Ishikawa (cell line): ENCODE data around the gene NAA20.

Experiments used
- CEBPB ChIP-seq: IDR thresholded peaks from 2 replicates; pipeline ENCODE4 v1.6.1; 2012
- CREB1 ChIP-seq: IDR thresholded peaks from 2 replicates; pipeline ENCODE4 v1.6.1; 2012; ENCODE audit warnings: low read depth
- EGR1 ChIP-seq: IDR thresholded peaks from 2 replicates; pipeline ENCODE4 v1.6.1; 2012
- EP300 ChIP-seq: IDR thresholded peaks from 2 replicates; pipeline ENCODE4 v1.6.1; 2012; ENCODE audit warnings: borderline replicate concordance
- FOXM1 ChIP-seq: IDR thresholded peaks from 2 replicates; pipeline ENCODE4 v1.6.1; 2012; ENCODE audit warnings: low read depth, borderline replicate concordance
- MAX ChIP-seq: IDR thresholded peaks from 2 replicates; pipeline ENCODE4 v1.6.1; 2012
- NFIC ChIP-seq: IDR thresholded peaks from 2 replicates; pipeline ENCODE4 v1.6.1; 2012
- RAD21 ChIP-seq: IDR thresholded peaks from 2 replicates; pipeline ENCODE4 v1.6.1; 2012; ENCODE audit warnings: low read depth
- REST ChIP-seq: IDR thresholded peaks from 2 replicates; pipeline ENCODE4 v1.6.1; 2012; ENCODE audit warnings: low read depth, mild to moderate bottlenecking
- TAF1 ChIP-seq: IDR thresholded peaks from 2 replicates; pipeline ENCODE4 v1.6.1; 2012; ENCODE audit warnings: low read depth, mild to moderate bottlenecking
- TCF12 ChIP-seq: IDR thresholded peaks from 2 replicates; pipeline ENCODE4 v1.6.1; 2012; ENCODE audit warnings: low read depth
- TEAD4 ChIP-seq: IDR thresholded peaks from 2 replicates; pipeline ENCODE4 v1.6.1; 2012
- USF1 ChIP-seq: IDR thresholded peaks from 2 replicates; pipeline ENCODE4 v1.6.1; 2012
- YY1 ChIP-seq: IDR thresholded peaks from 2 replicates; pipeline ENCODE4 v1.6.1; 2012; ENCODE audit warnings: low read depth
- ZBTB7A ChIP-seq: IDR thresholded peaks from 2 replicates; pipeline ENCODE4 v1.6.1; 2012; ENCODE audit warnings: low read depth

Gene NAA20

GRCh38 chr20:20036756-20037155 lies 19.6 kb downstream of the NAA20 start:
- TF ChIP-seq TEAD4 (no peak), FOXM1 (no peak), EP300 (no peak), TAF1 (no peak), CEBPB (no peak), ZBTB7A (no peak), NFIC (no peak), EGR1 (no peak), CREB1 (no peak), MAX (no peak)

- TF ChIP-seq YY1 (no peak), TEAD4 (peak; percentile 46)
These were observed 20.8 kb downstream of the NAA20 start for GRCh38 chr20:20037960-20038359.

GRCh38 chr20:20038586-20038985 lies 21.4 kb downstream of the NAA20 start:
- TF ChIP-seq NFIC (no peak), TAF1 (no peak), EP300 (no peak), CEBPB (no peak), ZBTB7A (no peak)

- TF ChIP-seq MAX (no peak), EGR1 (no peak), TEAD4 (no peak), FOXM1 (no peak), EP300 (no peak), ZBTB7A (no peak), YY1 (no peak), CEBPB (no peak), CREB1 (no peak), TAF1 (no peak)
These were observed 22.7 kb downstream of the NAA20 start for GRCh38 chr20:20039752-20040387.

- TF ChIP-seq MAX (no peak), EGR1 (no peak), TEAD4 (no peak), YY1 (no peak), NFIC (no peak), CREB1 (no peak), REST (no peak), TAF1 (no peak), USF1 (no peak), ZBTB7A (no peak; the same call in 1 of the 2 replicates), FOXM1 (no peak), CEBPB (no peak)
These were observed 34.6 kb downstream of the NAA20 start for GRCh38 chr20:20051767-20052073.

GRCh38 chr20:20052074-20052970 lies 35.2 kb downstream of the NAA20 start, which contains the start of the genes CFAP61 and CRNKL1:
TSS of gene CFAP61 (plus strand) at chr20:20052532. CDS start at chr20:20056654, 4,122 bp downstream.
TSS of gene CRNKL1 (minus strand) at chr20:20052466. CDS start at chr20:20052342, 124 bp downstream.
- TF ChIP-seq ZBTB7A (no peak), TEAD4 (no peak), EP300 (no peak), REST (no peak), RAD21 (no peak), USF1 (no peak), FOXM1 (no peak), NFIC (no peak), EGR1 (peak; percentile 25; the same call in 1 of the 2 replicates), CREB1 (0 out of 2 replicates have a peak, but pooled peaks have one; percentile 45), TCF12 (0 out of 2 replicates have a peak, but pooled peaks have one; percentile 10), TAF1 (no peak; the same call in none of the 2 replicates), CEBPB (no peak), YY1 (peak; percentile 71), MAX (peak; percentile 89)
